Fibroblast of mammary gland (primary cell): ENCODE data around the gene LRRC8E.
A peak's percentile ranks its signal among the peaks of the same experiment; 100 is the strongest.
"Not testable (repeated sequence)": the region's sequence is repeated elsewhere in the genome, so short reads cannot be mapped to it uniquely, and the experiment has no call there.

Experiments used
- DNase-seq: peaks from one replicate; pipeline ENCODE4 v3.0.0-alpha.2; 2010; ENCODE audit warnings: low read depth
- H3K4me3 ChIP-seq: 2 replicates; pipeline ENCODE4 v1.5.1; 2011; ENCODE audit warnings: low read depth, mild to moderate bottlenecking, low read length, moderate library complexity; ENCODE audit not compliant: control insufficient read depth
- TF ChIP-seq, protein P1 (sequence below): conservative IDR thresholded peaks from 2 replicates; pipeline ENCODE4 v1.5.1; 2011; ENCODE audit warnings: low read depth, low read length, inconsistent platforms; ENCODE audit not compliant: control insufficient read depth, insufficient read depth

LRRC8E gene

GRCh38 chr19:7917267-7918061, 29.2 kb downstream of the LRRC8E start:
- H3K4me3 ChIP-seq, result peak overlapping the region; percentile 10
- TF ChIP-seq, protein P1, sequence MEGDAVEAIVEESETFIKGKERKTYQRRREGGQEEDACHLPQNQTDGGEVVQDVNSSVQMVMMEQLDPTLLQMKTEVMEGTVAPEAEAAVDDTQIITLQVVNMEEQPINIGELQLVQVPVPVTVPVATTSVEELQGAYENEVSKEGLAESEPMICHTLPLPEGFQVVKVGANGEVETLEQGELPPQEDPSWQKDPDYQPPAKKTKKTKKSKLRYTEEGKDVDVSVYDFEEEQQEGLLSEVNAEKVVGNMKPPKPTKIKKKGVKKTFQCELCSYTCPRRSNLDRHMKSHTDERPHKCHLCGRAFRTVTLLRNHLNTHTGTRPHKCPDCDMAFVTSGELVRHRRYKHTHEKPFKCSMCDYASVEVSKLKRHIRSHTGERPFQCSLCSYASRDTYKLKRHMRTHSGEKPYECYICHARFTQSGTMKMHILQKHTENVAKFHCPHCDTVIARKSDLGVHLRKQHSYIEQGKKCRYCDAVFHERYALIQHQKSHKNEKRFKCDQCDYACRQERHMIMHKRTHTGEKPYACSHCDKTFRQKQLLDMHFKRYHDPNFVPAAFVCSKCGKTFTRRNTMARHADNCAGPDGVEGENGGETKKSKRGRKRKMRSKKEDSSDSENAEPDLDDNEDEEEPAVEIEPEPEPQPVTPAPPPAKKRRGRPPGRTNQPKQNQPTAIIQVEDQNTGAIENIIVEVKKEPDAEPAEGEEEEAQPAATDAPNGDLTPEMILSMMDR, result peak; percentile 38
- peak; percentile 46 for DNase-seq

DNA sequence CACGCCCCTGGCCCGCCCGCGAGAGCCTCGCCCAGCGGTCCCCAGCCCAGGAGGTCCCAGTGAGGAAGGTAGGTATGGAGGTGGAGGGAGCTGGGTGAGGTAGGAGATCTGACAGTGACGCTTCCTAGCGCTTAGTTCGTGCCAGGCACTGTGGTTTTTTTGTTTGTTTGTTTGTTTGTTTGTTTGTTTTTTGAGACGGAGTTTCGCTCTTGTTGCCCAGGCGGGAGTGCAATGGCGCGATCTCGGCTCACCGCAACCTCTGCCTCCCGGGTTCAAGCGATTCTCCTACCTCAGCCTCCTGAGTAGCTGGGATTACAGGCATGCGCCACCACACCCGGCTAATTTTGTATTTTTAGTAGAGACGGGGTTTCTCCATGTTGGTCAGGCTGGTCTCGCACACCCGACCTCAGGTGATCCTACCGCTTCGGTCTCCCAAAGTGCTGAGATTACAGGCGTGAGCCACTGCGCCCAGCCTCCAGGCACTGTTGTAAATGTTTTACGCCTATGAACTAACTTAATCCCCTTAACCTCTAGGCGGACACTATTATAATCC, 29.8 kb downstream of the LRRC8E start:
- H3K4me3 ChIP-seq, DNase-seq: not testable (repeated sequence)

GRCh38 chr19:7918615-7919421, 30.5 kb downstream of the LRRC8E start:
- no peak overlapping the region for H3K4me3 ChIP-seq
- TF ChIP-seq, protein P1, result no peak

DNA sequence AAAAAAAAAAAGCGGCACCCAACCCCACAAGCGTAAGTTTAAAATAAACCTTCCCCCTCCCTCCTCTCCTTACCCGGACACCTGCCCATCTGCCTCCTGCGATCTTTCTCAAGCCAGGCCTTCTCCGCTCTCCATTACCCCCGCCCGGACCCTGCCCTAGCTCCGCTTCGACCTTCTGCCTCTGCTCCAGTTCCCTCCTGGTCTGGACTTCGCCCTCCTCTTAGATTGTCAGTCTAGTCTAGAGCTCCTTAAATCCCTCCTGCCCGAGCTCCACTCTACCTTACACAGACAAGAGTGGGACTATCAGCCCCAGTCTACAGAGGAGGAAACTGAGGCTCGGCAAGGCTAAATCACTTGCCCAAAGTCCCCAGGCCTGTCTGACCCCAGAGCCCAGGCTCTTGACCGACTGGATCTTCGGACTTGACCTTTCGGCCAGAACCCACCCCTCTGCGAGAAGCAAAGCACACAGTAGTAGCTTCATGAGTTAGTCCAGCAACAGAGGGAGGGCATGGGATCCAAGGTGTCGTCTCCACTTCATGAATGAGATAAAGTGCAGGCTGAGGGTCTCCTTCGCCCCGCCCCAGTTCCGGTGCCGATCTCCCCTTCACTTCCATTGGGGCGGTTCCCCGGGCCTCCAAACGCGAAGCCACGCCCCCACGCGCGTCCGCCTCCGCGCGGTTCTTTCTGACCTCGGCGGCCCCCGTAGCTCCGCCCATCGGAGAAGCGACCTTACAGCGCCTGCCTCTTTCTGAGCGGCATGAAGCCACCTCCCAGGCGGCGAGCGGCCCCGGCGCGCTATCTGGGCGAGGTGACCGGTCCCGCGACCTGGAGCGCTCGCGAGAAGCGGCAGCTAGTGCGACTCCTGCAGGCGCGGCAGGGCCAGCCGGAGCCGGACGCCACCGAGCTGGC, 31.6 kb downstream of the LRRC8E start, which contains the start of gene SNAPC2:
SNAPC2 (plus strand) TSS at position 729 of the 909 bp plus-strand sequence; CDS start at position 758, 29 bp downstream.
- DNase-seq, result peak; percentile 91
- TF ChIP-seq, protein P1, result no peak
- H3K4me3 ChIP-seq, result peak within 1 kb of the TSS; percentile 64

More at GRCh38 chr19:7918615-7919421, 30.5 kb downstream of the LRRC8E start:
- no peak for DNase-seq

GRCh38 chr19:7920519-7921301, 32.4 kb downstream of the LRRC8E start:
- TF ChIP-seq, protein P1, result no peak
- peak overlapping the region; percentile 64 for H3K4me3 ChIP-seq
- DNase-seq, result peak; percentile 94

DNA sequence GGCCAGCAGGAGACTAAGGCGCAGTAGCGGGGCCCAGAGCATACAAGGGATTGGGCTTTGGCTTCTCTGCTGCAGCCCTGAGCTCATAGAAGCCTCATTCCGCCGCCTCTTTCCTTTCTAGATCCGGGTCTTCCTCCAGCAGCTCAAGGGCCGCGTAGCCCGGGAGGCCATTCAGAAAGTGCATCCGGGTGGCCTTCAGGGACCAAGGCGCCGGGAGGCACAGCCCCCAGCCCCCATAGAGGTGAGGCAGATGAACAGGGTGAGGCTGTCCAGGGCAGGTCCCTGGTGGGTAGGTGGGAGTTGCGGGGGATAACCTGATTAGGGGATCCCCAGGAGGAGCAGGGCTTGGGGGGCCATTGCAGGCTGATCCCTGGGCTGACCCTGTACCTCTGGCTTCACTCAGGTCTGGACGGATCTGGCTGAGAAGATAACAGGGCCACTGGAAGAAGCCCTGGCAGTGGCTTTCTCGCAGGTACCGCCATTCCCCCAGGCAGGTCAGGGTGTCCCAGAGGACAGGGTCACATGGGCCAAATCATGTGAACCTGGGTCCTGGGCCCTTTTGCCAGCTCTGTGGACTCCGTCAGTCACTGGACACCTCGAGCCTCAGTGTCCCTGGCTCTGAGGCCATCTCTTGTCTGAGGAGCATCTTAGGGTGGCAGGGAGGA, 33.1 kb downstream of the LRRC8E start:
- TF ChIP-seq, protein P1, result no peak
- DNase-seq, result no peak
- H3K4me3 ChIP-seq, result peak overlapping the region; percentile 64
